GM23338 (cell line): Measurements from ENCODE around the gene SNX9.

ENCODE experiments used
- EZH2 ChIP-seq: fragments of 200-600 bp; sonication (generic); IDR thresholded peaks from one replicate; pipeline ENCODE4 v1.8.0; 2017; ENCODE audit warnings: antibody characterized with exemption, mild to moderate bottlenecking, low read depth; ENCODE audit not compliant: unreplicated experiment
- EZH2phosphoT487 ChIP-seq: fragments of 200-600 bp; sonication (generic); IDR thresholded peaks from one replicate; pipeline ENCODE4 v1.8.1; 2018; ENCODE audit warnings: antibody characterized with exemption; ENCODE audit not compliant: unreplicated experiment
- POLR2AphosphoS5 ChIP-seq: IDR thresholded peaks from 2 replicates; pipeline ENCODE4 v1.6.1; 2016; ENCODE audit warnings: antibody characterized with exemption, low read depth
- TF ChIP-seq, protein P1 (sequence below), 2 experiments: fragments of 200-600 bp in 1 of 2; sonication (generic) in 1 of 2; conservative IDR thresholded peaks; 2 replicates each; pipeline versions ENCODE4 v1.5.1 to v1.6.1; 2016 to 2017; ENCODE audit warnings: antibody characterized with exemption in 2 of 2, low read depth in 2 of 2, mild to moderate bottlenecking in 2 of 2, moderate library complexity in 1 of 2
- TF ChIP-seq, protein P2 (sequence below): IDR thresholded peaks from one replicate; pipeline ENCODE4 v1.6.1; 2018; ENCODE audit warnings: antibody characterized with exemption; ENCODE audit not compliant: unreplicated experiment

DNA sequence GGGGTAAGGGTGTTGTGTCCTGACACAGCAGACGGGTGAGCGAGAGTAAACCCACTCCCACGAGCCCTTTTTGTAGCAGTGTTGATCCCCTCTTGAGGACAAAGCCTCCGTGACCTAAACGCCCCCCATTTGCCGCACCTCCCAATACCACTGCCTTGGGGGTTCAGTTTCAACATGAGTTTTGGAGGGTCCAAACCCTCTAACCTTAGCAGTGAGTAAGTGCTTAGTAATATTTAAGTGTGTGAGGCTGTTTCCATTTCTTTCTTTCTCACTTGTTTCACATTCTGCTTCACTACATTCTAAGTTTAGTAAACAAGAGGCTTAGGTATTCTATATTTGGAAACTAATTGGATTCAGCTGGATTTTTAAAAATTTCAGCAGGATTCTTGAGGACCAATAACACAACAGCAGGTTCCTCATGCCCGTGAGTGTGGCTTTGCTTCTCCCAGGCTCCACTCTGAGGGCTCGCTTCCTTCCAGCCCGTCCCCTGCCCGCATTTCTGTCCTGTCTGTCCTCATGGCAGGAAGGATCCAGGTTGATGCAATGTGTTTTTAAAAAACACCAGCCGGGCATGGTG is 41.2 kb downstream of the SNX9 start:
- TF ChIP-seq EZH2 = no peak
- TF ChIP-seq, protein P1, sequence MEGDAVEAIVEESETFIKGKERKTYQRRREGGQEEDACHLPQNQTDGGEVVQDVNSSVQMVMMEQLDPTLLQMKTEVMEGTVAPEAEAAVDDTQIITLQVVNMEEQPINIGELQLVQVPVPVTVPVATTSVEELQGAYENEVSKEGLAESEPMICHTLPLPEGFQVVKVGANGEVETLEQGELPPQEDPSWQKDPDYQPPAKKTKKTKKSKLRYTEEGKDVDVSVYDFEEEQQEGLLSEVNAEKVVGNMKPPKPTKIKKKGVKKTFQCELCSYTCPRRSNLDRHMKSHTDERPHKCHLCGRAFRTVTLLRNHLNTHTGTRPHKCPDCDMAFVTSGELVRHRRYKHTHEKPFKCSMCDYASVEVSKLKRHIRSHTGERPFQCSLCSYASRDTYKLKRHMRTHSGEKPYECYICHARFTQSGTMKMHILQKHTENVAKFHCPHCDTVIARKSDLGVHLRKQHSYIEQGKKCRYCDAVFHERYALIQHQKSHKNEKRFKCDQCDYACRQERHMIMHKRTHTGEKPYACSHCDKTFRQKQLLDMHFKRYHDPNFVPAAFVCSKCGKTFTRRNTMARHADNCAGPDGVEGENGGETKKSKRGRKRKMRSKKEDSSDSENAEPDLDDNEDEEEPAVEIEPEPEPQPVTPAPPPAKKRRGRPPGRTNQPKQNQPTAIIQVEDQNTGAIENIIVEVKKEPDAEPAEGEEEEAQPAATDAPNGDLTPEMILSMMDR (conservative IDR thresholded peaks at IDR 0.05; ENCODE audit: low read depth in 2 of 2) = no peak
- no peak for TF ChIP-seq POLR2AphosphoS5
- no peak for TF ChIP-seq EZH2phosphoT487
- TF ChIP-seq, protein P2, sequence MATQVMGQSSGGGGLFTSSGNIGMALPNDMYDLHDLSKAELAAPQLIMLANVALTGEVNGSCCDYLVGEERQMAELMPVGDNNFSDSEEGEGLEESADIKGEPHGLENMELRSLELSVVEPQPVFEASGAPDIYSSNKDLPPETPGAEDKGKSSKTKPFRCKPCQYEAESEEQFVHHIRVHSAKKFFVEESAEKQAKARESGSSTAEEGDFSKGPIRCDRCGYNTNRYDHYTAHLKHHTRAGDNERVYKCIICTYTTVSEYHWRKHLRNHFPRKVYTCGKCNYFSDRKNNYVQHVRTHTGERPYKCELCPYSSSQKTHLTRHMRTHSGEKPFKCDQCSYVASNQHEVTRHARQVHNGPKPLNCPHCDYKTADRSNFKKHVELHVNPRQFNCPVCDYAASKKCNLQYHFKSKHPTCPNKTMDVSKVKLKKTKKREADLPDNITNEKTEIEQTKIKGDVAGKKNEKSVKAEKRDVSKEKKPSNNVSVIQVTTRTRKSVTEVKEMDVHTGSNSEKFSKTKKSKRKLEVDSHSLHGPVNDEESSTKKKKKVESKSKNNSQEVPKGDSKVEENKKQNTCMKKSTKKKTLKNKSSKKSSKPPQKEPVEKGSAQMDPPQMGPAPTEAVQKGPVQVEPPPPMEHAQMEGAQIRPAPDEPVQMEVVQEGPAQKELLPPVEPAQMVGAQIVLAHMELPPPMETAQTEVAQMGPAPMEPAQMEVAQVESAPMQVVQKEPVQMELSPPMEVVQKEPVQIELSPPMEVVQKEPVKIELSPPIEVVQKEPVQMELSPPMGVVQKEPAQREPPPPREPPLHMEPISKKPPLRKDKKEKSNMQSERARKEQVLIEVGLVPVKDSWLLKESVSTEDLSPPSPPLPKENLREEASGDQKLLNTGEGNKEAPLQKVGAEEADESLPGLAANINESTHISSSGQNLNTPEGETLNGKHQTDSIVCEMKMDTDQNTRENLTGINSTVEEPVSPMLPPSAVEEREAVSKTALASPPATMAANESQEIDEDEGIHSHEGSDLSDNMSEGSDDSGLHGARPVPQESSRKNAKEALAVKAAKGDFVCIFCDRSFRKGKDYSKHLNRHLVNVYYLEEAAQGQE = no peak
